NCI-H446 treated with DMSO at 0.1 percent for 48 hours (cell line): ENCODE results near the gene TBX15.
A peak's percentile ranks its signal among the peaks of the same experiment; 100 is the strongest.

Experiments
- DNase-seq: peaks from one replicate; lab custom pipeline; 2025; lab: John Stamatoyannopoulos, UW

TBX15 gene

GRCh38 chr1:118984722-118985639, 3.2 kb downstream of the TBX15 start:
- no peak for DNase-seq

- DNase-seq = no peak
Observed at GRCh38 chr1:118984086-118984721, 3.9 kb downstream of the TBX15 start.

- DNase-seq = no peak
Observed at GRCh38 chr1:118983558-118984041, 4.5 kb downstream of the TBX15 start.

GRCh38 chr1:118982821-118983557, 5.2 kb downstream of the TBX15 start:
- DNase-seq = no peak

GRCh38 chr1:118982266-118982665, 5.9 kb downstream of the TBX15 start:
- DNase-seq = no peak

GRCh38 chr1:118981436-118981835, 6.7 kb downstream of the TBX15 start:
- no peak for DNase-seq

- DNase-seq = no peak
Observed at GRCh38 chr1:118979754-118980575, 8.2 kb downstream of the TBX15 start.

GRCh38 chr1:118978914-118979701, 9.0 kb downstream of the TBX15 start:
- no peak for DNase-seq

GRCh38 chr1:118977600-118977999, 10.5 kb downstream of the TBX15 start:
- DNase-seq = no peak

- no peak for DNase-seq
Observed at GRCh38 chr1:118974661-118975060, 13.5 kb downstream of the TBX15 start.

- no peak for DNase-seq
Observed at GRCh38 chr1:118973531-118974137, 14.5 kb downstream of the TBX15 start.

- DNase-seq = no peak
Observed at GRCh38 chr1:118973032-118973431, 15.1 kb downstream of the TBX15 start.

- DNase-seq = no peak
Observed at GRCh38 chr1:118970451-118970850, 17.7 kb downstream of the TBX15 start.

GRCh38 chr1:118963456-118964430, 24.4 kb downstream of the TBX15 start:
- peak; percentile 40 for DNase-seq

GRCh38 chr1:118963138-118963455, 25.0 kb downstream of the TBX15 start:
- DNase-seq = no peak

- no peak for DNase-seq
Observed at GRCh38 chr1:118961156-118961555, 27.0 kb downstream of the TBX15 start.

- DNase-seq = no peak
Observed at GRCh38 chr1:118960567-118961136, 27.5 kb downstream of the TBX15 start.

- DNase-seq = no peak
Observed at GRCh38 chr1:118960026-118960561, 28.0 kb downstream of the TBX15 start.
